ENCODE results near the gene GRIK4. TPM values are rescaled to one million over a fixed set of nuclear protein-coding genes. Genes with fewer than 3 reads are reported as not detected.
A peak's percentile ranks its signal among the peaks of the same experiment; 100 is the strongest.

GRIK4 gene
- total RNA-seq, 1 donor from 2014 or later = not detected

GRCh38 chr11:120908461-120909181, 397.1 kb downstream of the GRIK4 start:
- Histone ChIP-seq H3K4me1 (no peaks in the 10 kb centered on the region), H3K9me3 (no peaks in the 10 kb centered on the region), H3K4me3 (no peak overlapping the region), H3K27me3 (no peaks in the 10 kb centered on the region), H3K36me3 (no peaks in the 10 kb centered on the region), H3K27ac (no peak overlapping the region)
- TF ChIP-seq CTCF (IDR thresholded peaks at IDR 0.05) = no peak
- DNase-seq (ENCODE audit: low spot score in 2 of 2) = no peak
- intact Hi-C loops (cut with DNase I) = no loop called here

DNA sequence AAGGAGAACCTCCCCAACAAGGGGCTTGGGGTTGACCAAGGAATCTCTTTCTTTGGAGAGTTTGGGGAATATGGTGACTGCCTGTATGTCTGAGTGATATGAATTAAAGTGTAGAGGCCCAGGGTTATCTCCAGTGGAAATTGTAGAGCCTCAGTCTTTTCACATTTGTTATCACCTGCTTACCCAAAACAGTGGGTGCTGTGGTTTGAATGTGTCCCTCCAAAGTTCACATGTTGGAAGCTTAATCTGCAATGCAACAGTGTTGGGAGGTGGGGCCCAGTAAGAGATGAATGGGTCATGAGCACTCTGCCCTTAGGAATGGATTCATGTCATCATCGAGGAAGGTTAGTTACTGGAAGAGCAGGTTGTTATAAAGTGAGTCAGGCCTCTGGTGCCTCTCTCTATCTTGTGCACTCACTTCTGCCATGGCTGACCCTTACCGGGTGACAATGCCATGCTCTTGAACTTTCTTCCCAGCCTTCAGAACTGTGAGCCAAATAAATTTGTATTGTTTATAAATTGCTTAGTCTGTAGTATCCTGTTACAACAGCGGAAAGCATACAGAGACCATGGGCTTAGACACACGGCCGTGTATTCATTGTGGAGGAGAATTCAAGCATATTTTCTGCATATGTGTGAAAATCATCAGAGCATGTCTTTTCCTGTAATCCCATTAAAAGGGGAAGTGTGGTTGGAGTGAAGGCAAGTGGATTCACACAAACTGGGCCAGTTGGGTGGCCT, 398.3 kb downstream of the GRIK4 start:
- DNase-seq (ENCODE audit: low spot score in 2 of 2) = no peak
- Histone ChIP-seq H3K27me3 (no peaks in the 10 kb centered on the region), H3K4me3 (no peak overlapping the region), H3K27ac (no peak overlapping the region), H3K36me3 (no peaks in the 10 kb centered on the region), H3K4me1 (no peaks in the 10 kb centered on the region), H3K9me3 (no peaks in the 10 kb centered on the region)
- intact Hi-C loops (cut with DNase I) = no loop called here
- TF ChIP-seq CTCF (IDR thresholded peaks at IDR 0.05) = no peak

DNA sequence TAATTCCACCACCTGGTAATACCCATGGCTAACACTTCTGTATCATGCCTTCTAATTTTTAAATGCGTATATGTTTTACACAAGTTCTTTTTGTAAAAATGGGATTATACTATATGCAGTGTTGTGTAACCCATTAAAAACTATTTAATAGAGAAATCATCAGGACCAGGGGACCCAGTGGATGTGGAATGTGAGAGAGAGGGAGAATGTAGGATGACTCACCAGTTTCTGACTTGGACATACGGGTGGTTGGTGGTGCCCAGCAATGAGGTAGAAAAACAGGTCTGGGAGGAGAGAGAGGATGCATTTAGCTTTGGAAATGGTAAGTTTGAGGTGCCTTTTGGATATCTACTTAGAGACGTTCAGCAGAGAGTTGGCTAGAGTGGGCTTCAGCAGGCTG, 400.4 kb downstream of the GRIK4 start:
- Histone ChIP-seq H3K27ac (no peak overlapping the region), H3K4me1 (no peaks in the 10 kb centered on the region), H3K27me3 (peaks cover 2% of the 10 kb centered on the region), H3K9me3 (no peaks in the 10 kb centered on the region), H3K4me3 (no peak overlapping the region), H3K36me3 (no peaks in the 10 kb centered on the region)
- no peak for DNase-seq (ENCODE audit: low spot score in 2 of 2)
- no peak for TF ChIP-seq CTCF (IDR thresholded peaks at IDR 0.05)
- intact Hi-C loops (cut with DNase I) = no loop called here

DNA sequence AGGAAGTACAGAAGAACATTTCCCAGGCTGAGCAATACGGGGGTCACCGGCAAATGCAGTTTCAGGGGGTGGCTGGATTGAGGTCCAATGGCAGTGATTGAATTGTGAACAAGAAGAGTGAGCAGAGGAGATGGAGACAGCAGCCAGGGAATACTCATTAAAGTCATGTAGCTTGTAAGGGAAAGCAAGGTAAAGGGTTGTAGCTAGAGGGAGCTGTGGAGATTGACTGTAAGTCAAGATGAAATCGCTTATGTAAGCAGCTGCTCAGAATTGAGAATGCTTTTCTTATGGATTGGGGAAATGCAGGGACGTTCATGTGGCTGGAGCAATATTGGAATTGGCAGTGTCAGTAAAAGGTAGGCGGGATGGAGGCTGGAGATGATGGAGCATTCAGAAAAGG, 401.0 kb downstream of the GRIK4 start:
- peak in 1 of 3 experiments; percentile 7 for TF ChIP-seq CTCF (IDR thresholded peaks at IDR 0.05)
- Histone ChIP-seq H3K4me3 (no peak overlapping the region), H3K9me3 (no peaks in the 10 kb centered on the region), H3K36me3 (no peaks in the 10 kb centered on the region), H3K27me3 (peaks cover 2% of the 10 kb centered on the region), H3K4me1 (no peaks in the 10 kb centered on the region), H3K27ac (no peak overlapping the region)
- intact Hi-C loops (cut with DNase I) = no loop called here
- no peak for DNase-seq (ENCODE audit: low spot score in 2 of 2)

- DNase-seq (ENCODE audit: low spot score in 2 of 2) = no peak
- TF ChIP-seq CTCF (IDR thresholded peaks at IDR 0.05) = no peak
- H3K27me3 ChIP-seq = peaks cover 2% of the 10 kb centered on the region
- H3K27ac ChIP-seq = no peak overlapping the region
- H3K4me1 ChIP-seq = no peaks in the 10 kb centered on the region
- intact Hi-C loops (cut with DNase I) = no loop called here
- no peaks in the 10 kb centered on the region for H3K36me3 ChIP-seq
- H3K4me3 ChIP-seq = no peak overlapping the region
- no peaks in the 10 kb centered on the region for H3K9me3 ChIP-seq
Measured at GRCh38 chr11:120912915-120913314, 401.4 kb downstream of the GRIK4 start.
